RWPE2 (cell line): ENCODE measurements around the gene RAB39A.
"Not testable (repeated sequence)": the region's sequence is repeated elsewhere in the genome, so short reads cannot be mapped to it uniquely, and the experiment has no call there.

Source experiments
- ATAC-seq: fragments of 200-7000 bp; cut with Tn5 transposase; 3 replicates; pipeline ENCODE4 v1.9.1; 2021; ENCODE audit warnings: low read depth
- DNase-seq: peaks from one replicate; pipeline ENCODE4 v3.0.0-alpha.2; 2020; ENCODE audit warnings: low spot score
- H3K27ac ChIP-seq: fragments of 450-650 bp; 2 replicates; pipeline ENCODE4 v1.5.1; 2017; ENCODE audit warnings: mild to moderate bottlenecking; ENCODE audit not compliant: poor library complexity, severe bottlenecking
- H3K27me3 ChIP-seq: fragments of 250-450 bp; sonication (Bioruptor Pico); 2 replicates; pipeline ENCODE4 v1.5.1; 2021; ENCODE audit warnings: mild to moderate bottlenecking, moderate library complexity; ENCODE audit not compliant: insufficient read depth, poor library complexity, severe bottlenecking
- H3K36me3 ChIP-seq: fragments of 250-450 bp; sonication (Bioruptor Pico); 2 replicates; pipeline ENCODE4 v1.5.1; 2020; ENCODE audit warnings: low read depth, mild to moderate bottlenecking, moderate library complexity
- H3K4me1 ChIP-seq: fragments of 250-450 bp; sonication (Bioruptor Pico); 2 replicates; pipeline ENCODE4 v1.5.1; 2021; ENCODE audit warnings: mild to moderate bottlenecking, moderate library complexity; ENCODE audit not compliant: insufficient read depth, poor library complexity, severe bottlenecking
- H3K4me3 ChIP-seq: fragments of 250-450 bp; sonication (Bioruptor Pico); 2 replicates; pipeline ENCODE4 v1.5.1; 2021; ENCODE audit warnings: mild to moderate bottlenecking, moderate library complexity; ENCODE audit not compliant: severe bottlenecking
- H3K9me3 ChIP-seq: fragments of 250-450 bp; sonication (Bioruptor Pico); 2 replicates; pipeline ENCODE4 v1.5.1; 2021; ENCODE audit warnings: mild to moderate bottlenecking, moderate library complexity; ENCODE audit not compliant: severe bottlenecking
- CTCF ChIP-seq: fragments of 450-650 bp; IDR thresholded peaks from one replicate; pipeline ENCODE4 v1.5.1; 2017; ENCODE audit warnings: mild to moderate bottlenecking, moderate library complexity; ENCODE audit not compliant: poor library complexity, severe bottlenecking

RAB39A gene

GRCh38 chr11:107915229-107915628 lies 13.0 kb upstream of the RAB39A start:
- no peaks in the 10 kb centered on the region for H3K27me3 ChIP-seq
- H3K9me3 ChIP-seq: no peaks in the 10 kb centered on the region
- no peak overlapping the region for H3K27ac ChIP-seq
- H3K4me3 ChIP-seq: no peak overlapping the region
- no peak for TF ChIP-seq CTCF
- no peak for DNase-seq
- no peak for ATAC-seq
- H3K4me1 ChIP-seq: no peaks in the 10 kb centered on the region
- H3K36me3 ChIP-seq: no peaks in the 10 kb centered on the region

DNA sequence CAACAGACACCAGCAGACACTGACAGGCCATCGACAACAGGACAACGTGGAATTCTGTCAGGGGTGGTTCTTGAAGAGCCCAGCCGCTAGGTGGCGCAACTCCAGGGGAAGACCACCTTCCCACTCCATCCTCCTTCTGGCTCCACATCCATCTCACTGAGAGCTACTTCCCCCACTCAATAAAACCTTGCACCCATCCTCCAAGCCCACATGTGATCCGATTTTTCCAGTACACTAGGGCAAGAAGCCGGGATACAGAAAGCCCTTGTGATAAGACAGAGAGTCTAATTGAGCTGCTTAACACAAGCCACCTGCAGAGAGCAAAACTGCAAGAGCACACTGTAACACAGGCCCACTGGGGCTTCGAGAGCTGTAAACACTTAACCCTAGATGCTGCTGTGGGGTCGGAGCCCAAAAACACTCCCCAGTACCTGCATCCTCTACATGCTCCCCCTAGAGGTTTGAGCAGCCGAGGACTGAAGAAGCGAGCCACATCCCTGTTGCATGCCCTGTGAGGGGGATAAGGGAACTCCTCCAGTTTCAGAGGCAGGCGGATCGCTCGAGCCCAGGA lies 11.5 kb upstream of the RAB39A start:
- TF ChIP-seq CTCF: peak; percentile 54
- no peaks in the 10 kb centered on the region for H3K27me3 ChIP-seq
- ATAC-seq (no peak), DNase-seq (no peak)
- H3K4me1 ChIP-seq: no peaks in the 10 kb centered on the region
- no peak overlapping the region for H3K4me3 ChIP-seq
- no peak overlapping the region for H3K27ac ChIP-seq
- no peaks in the 10 kb centered on the region for H3K9me3 ChIP-seq
- H3K36me3 ChIP-seq: no peaks in the 10 kb centered on the region

- no peak for TF ChIP-seq CTCF
- no peaks in the 10 kb centered on the region for H3K4me1 ChIP-seq
- DNase-seq: no peak
- H3K4me3 ChIP-seq: no peak overlapping the region
- H3K27ac ChIP-seq: no peak overlapping the region
- no peaks in the 10 kb centered on the region for H3K9me3 ChIP-seq
- no peak for ATAC-seq
- H3K27me3 ChIP-seq: no peaks in the 10 kb centered on the region
- H3K36me3 ChIP-seq: no peaks in the 10 kb centered on the region
Observed at GRCh38 chr11:107921997-107922396, 6.3 kb upstream of the RAB39A start.

DNA sequence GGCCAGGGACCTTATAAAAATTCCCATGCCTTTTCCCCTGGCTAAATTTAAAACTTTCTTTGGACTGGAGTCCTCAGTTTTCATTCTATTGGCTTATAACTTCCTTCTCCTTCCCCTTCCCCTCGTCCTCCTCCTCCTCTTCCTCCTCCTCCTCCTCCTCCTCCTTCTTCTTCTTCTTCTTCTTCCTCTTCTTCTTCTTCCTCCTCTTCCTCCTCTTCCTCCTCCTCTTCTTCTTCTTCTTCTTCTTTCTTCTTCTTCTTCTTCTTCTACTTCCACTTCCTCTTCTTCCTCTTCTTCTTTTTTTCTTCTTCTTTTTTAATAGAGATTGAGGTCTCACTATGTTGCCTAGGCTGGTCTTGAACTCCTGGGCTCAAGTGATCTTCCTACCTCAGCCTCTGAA lies 4.7 kb upstream of the RAB39A start:
- H3K36me3 ChIP-seq, H3K27ac ChIP-seq, H3K27me3 ChIP-seq, H3K9me3 ChIP-seq, DNase-seq, H3K4me3 ChIP-seq, H3K4me1 ChIP-seq, ATAC-seq: not testable (repeated sequence)

DNA sequence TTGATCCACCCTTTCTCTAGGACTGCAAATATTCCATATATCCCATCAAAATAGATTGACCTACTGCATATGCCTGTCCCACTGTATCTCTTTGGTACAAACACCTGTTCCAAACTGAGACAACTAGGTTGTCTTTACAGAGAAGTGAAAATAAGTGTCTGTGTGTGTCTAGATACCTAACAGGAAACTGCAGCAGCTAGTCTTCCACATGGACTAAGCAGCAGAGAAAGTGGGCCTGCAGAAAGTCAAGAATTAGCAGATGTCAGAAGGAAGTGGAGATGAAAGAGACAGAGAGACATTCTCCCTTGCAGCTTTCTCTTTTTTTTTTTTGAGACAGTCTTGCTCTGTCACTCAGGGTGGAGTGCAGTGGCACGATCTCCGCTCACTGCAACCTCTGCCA lies 3.9 kb upstream of the RAB39A start:
- DNase-seq: no peak
- peaks cover 9% of the 10 kb centered on the region for H3K27me3 ChIP-seq
- no peaks in the 10 kb centered on the region for H3K9me3 ChIP-seq
- H3K4me1 ChIP-seq: no peaks in the 10 kb centered on the region
- H3K36me3 ChIP-seq: no peaks in the 10 kb centered on the region
- ATAC-seq: no peak
- no peak overlapping the region for H3K4me3 ChIP-seq
- no peak for TF ChIP-seq CTCF
- H3K27ac ChIP-seq: no peak overlapping the region
